Naive thymus-derived CD4-positive, alpha-beta T cell (primary cell): ENCODE data around the gene DGCR6. TPM values are rescaled to one million over a fixed set of nuclear protein-coding genes. Genes with fewer than 3 reads are reported as not detected.
"Not testable (repeated sequence)": the region's sequence is repeated elsewhere in the genome, so short reads cannot be mapped to it uniquely, and the experiment has no call there.

Experiments used
- ATAC-seq: fragments of 150-1000 bp; cut with Tn5 transposase; 2 replicates; pipeline ENCODE4 v1.10.0; 2021; ENCODE audit warnings: mild to moderate bottlenecking, moderate library complexity
- CTCF ChIA-PET: fragments of 350-600 bp; sonication (Branson Sonifier 250); formaldehyde crosslinking; loops from one replicate; lab custom pipeline; 2021; ENCODE audit warnings: antibody characterized with exemption; lab: Charles Lee
- POLR2A ChIA-PET: fragments of 350-600 bp; sonication (Branson Sonifier 250); formaldehyde crosslinking; loops from one replicate; lab custom pipeline; 2021; ENCODE audit warnings: antibody characterized with exemption, inconsistent platforms; lab: Charles Lee
- DNase-seq, 9 donors: peaks; one replicate each; pipeline versions ENCODE4 v3.0.0 to v3.0.0-alpha.2; 2020 to 2022; ENCODE audit warnings: mixed read lengths in 1 of 9
- H3K27ac ChIP-seq: one replicate; pipeline ENCODE4 v1.7.0; 2013; ENCODE audit warnings: mild to moderate bottlenecking, low read depth, low read length, moderate library complexity
- H3K27me3 ChIP-seq, 2 donors: one replicate each; pipeline ENCODE4 v1.7.0; 2013; ENCODE audit warnings: low read length in 2 of 2, mild to moderate bottlenecking in 2 of 2, moderate library complexity in 2 of 2; ENCODE audit not compliant: control insufficient read depth in 2 of 2, insufficient read depth in 2 of 2
- H3K36me3 ChIP-seq, 3 experiments: 1 replicate in 2 of 3; 2 replicates in 1 of 3; pipeline ENCODE4 v1.7.0; 2013; ENCODE audit warnings: low read length in 3 of 3, mild to moderate bottlenecking in 3 of 3, moderate library complexity in 1 of 3; ENCODE audit not compliant: insufficient read depth in 3 of 3, control insufficient read depth in 2 of 3
- H3K4me1 ChIP-seq, 2 donors: one replicate each; pipeline ENCODE4 v1.7.0; 2013; ENCODE audit warnings: low read length in 2 of 2, mild to moderate bottlenecking in 2 of 2, moderate library complexity in 1 of 2; ENCODE audit not compliant: control insufficient read depth in 2 of 2, insufficient read depth in 2 of 2
- H3K4me3 ChIP-seq: 2 replicates; pipeline ENCODE4 v1.7.0; 2013; ENCODE audit warnings: mild to moderate bottlenecking, low read length
- H3K9me3 ChIP-seq, 3 experiments: 1 replicate in 2 of 3; 2 replicates in 1 of 3; pipeline ENCODE4 v1.7.0; 2013; ENCODE audit warnings: low read length in 3 of 3; ENCODE audit not compliant: control insufficient read depth in 2 of 3
- H3K27ac Mint-ChIP-seq, 9 donors: one replicate each; pipeline ENCODE4 v1.8.0; 2020 to 2022; ENCODE audit warnings: mixed read lengths in 9 of 9, mild to moderate bottlenecking in 8 of 9, moderate library complexity in 5 of 9, inconsistent platforms in 2 of 9
- H3K27me3 Mint-ChIP-seq, 5 donors: one replicate each; pipeline ENCODE4 v1.8.0; 2021 to 2022; ENCODE audit warnings: mixed read lengths in 5 of 5, mild to moderate bottlenecking in 1 of 5
- H3K36me3 Mint-ChIP-seq, 5 donors: one replicate each; pipeline ENCODE4 v1.8.0; 2020 to 2022; ENCODE audit warnings: mixed read lengths in 5 of 5, mild to moderate bottlenecking in 3 of 5, inconsistent platforms in 1 of 5
- H3K4me1 Mint-ChIP-seq, 7 donors: one replicate each; pipeline ENCODE4 v1.8.0; 2020 to 2022; ENCODE audit warnings: mixed read lengths in 7 of 7, mild to moderate bottlenecking in 3 of 7, inconsistent platforms in 1 of 7
- H3K4me3 Mint-ChIP-seq, 10 donors: one replicate each; pipeline ENCODE4 v1.8.0; 2020 to 2022; ENCODE audit warnings: mild to moderate bottlenecking in 10 of 10, mixed read lengths in 10 of 10, moderate library complexity in 6 of 10, inconsistent platforms in 2 of 10
- H3K9me3 Mint-ChIP-seq, 11 donors: one replicate each; pipeline ENCODE4 v1.8.0; 2020 to 2022; ENCODE audit warnings: mixed read lengths in 11 of 11, mild to moderate bottlenecking in 4 of 11, inconsistent platforms in 1 of 11, moderate library complexity in 1 of 11
- intact Hi-C, 2 donors: fragments of 100-400 bp; cut with micrococcal nuclease; formaldehyde crosslinking; loops; one replicate each; pipeline ENCODE4 v1.15.1; 2023
- polyA plus RNA-seq, 2 donors: library from polyadenylated mRNA; unstranded; fragments of 300-500 nt; fragmentation: Illumina TruSeq; gene quantifications; one replicate each; pipeline ENCODE4 v1.2.3, GENCODE V29; 2021
- total RNA-seq, 6 experiments: library from RNA in 5 of 6; stranded (reverse) in 5 of 6; gene quantifications; 1 replicate in 5 of 6; 2 replicates in 1 of 6; pipeline ENCODE4 v1.2.3 and lab custom pipeline; 2021 to 2026

DGCR6 gene
- total and polyA plus RNA-seq, 7 experiments from 2014 or later, result 0.37 to 16.2 (median 6.0) TPM

GRCh38 chr22:18914558-18914957, 8.4 kb downstream of the DGCR6 start:
- H3K36me3 Mint-ChIP-seq, H3K27ac ChIP-seq, DNase-seq, CTCF ChIA-PET, H3K9me3 ChIP-seq, H3K27me3 Mint-ChIP-seq, POLR2A ChIA-PET, H3K36me3 ChIP-seq, H3K4me3 Mint-ChIP-seq, H3K4me1 ChIP-seq, H3K27ac Mint-ChIP-seq, intact Hi-C loops, H3K27me3 ChIP-seq, H3K4me3 ChIP-seq, ATAC-seq, H3K9me3 Mint-ChIP-seq, H3K4me1 Mint-ChIP-seq: not testable (repeated sequence)

- H3K4me3 Mint-ChIP-seq, H3K27ac Mint-ChIP-seq, H3K27me3 ChIP-seq, H3K27me3 Mint-ChIP-seq, H3K36me3 ChIP-seq, H3K36me3 Mint-ChIP-seq, H3K4me1 Mint-ChIP-seq, H3K27ac ChIP-seq, H3K9me3 Mint-ChIP-seq, H3K9me3 ChIP-seq, ATAC-seq, DNase-seq, CTCF ChIA-PET, POLR2A ChIA-PET, H3K4me3 ChIP-seq, intact Hi-C loops, H3K4me1 ChIP-seq: not testable (repeated sequence)
These were observed 9.4 kb downstream of the DGCR6 start for GRCh38 chr22:18915550-18915949.

- H3K36me3 Mint-ChIP-seq, H3K27ac ChIP-seq, H3K9me3 ChIP-seq, ATAC-seq, H3K27me3 Mint-ChIP-seq, H3K9me3 Mint-ChIP-seq, CTCF ChIA-PET, DNase-seq, H3K4me1 Mint-ChIP-seq, H3K27me3 ChIP-seq, H3K27ac Mint-ChIP-seq, intact Hi-C loops, POLR2A ChIA-PET, H3K36me3 ChIP-seq, H3K4me3 Mint-ChIP-seq, H3K4me1 ChIP-seq, H3K4me3 ChIP-seq: not testable (repeated sequence)
These were observed 11.7 kb downstream of the DGCR6 start for GRCh38 chr22:18917818-18918217.

GRCh38 chr22:18920257-18920902, 14.3 kb downstream of the DGCR6 start:
- POLR2A ChIA-PET, H3K4me1 ChIP-seq, H3K27me3 ChIP-seq, ATAC-seq, intact Hi-C loops, H3K9me3 ChIP-seq, H3K4me3 Mint-ChIP-seq, H3K27ac Mint-ChIP-seq, DNase-seq, H3K36me3 Mint-ChIP-seq, H3K27ac ChIP-seq, H3K4me3 ChIP-seq, H3K4me1 Mint-ChIP-seq, H3K27me3 Mint-ChIP-seq, H3K36me3 ChIP-seq, CTCF ChIA-PET, H3K9me3 Mint-ChIP-seq: not testable (repeated sequence)

GRCh38 chr22:18925368-18926064, 19.4 kb downstream of the DGCR6 start:
- Mint-ChIP-seq H3K36me3 (no peaks in the 10 kb centered on the region), H3K9me3 (no peaks in the 10 kb centered on the region), H3K4me1 (no peaks in the 10 kb centered on the region), H3K27ac (no peak overlapping the region), H3K4me3 (no peak overlapping the region), H3K27me3 (no peaks in the 10 kb centered on the region)
- intact Hi-C loops, result no loop called here
- DNase-seq (no peak), ATAC-seq (no peak)
- Histone ChIP-seq H3K4me1 (no peaks in the 10 kb centered on the region), H3K27me3 (no peaks in the 10 kb centered on the region), H3K9me3 (no peaks in the 10 kb centered on the region), H3K36me3 (no peaks in the 10 kb centered on the region), H3K27ac (no peak overlapping the region), H3K4me3 (no peak overlapping the region)
- ChIA-PET POLR2A (no interaction called here), CTCF (no interaction called here)

- H3K4me3 ChIP-seq, result no peak overlapping the region
- ChIA-PET POLR2A (no interaction called here), CTCF (no interaction called here)
- ATAC-seq (no peak), DNase-seq (no peak)
- Mint-ChIP-seq H3K9me3 (no peaks in the 10 kb centered on the region), H3K36me3 (no peaks in the 10 kb centered on the region), H3K27me3 (no peaks in the 10 kb centered on the region), H3K4me1 (no peaks in the 10 kb centered on the region), H3K4me3 (no peak overlapping the region), H3K27ac (no peak overlapping the region)
- no peaks in the 10 kb centered on the region for H3K27me3 ChIP-seq
- H3K9me3 ChIP-seq, result no peaks in the 10 kb centered on the region
- intact Hi-C loops, result no loop called here
- no peaks in the 10 kb centered on the region for H3K4me1 ChIP-seq
- H3K27ac ChIP-seq, result no peak overlapping the region
- no peaks in the 10 kb centered on the region for H3K36me3 ChIP-seq
These were observed 20.9 kb downstream of the DGCR6 start for GRCh38 chr22:18927020-18927419.

- no peak overlapping the region for H3K27ac ChIP-seq
- ATAC-seq (no peak), DNase-seq (no peak)
- H3K4me1 ChIP-seq, result no peaks in the 10 kb centered on the region
- Mint-ChIP-seq H3K4me3 (no peak overlapping the region), H3K36me3 (no peaks in the 10 kb centered on the region), H3K4me1 (no peaks in the 10 kb centered on the region), H3K27ac (no peak overlapping the region), H3K27me3 (no peaks in the 10 kb centered on the region), H3K9me3 (no peaks in the 10 kb centered on the region)
- ChIA-PET CTCF (no interaction called here), POLR2A (no interaction called here)
- no peaks in the 10 kb centered on the region for H3K9me3 ChIP-seq
- no peak overlapping the region for H3K4me3 ChIP-seq
- H3K27me3 ChIP-seq, result no peaks in the 10 kb centered on the region
- intact Hi-C loops, result no loop called here
- H3K36me3 ChIP-seq, result no peaks in the 10 kb centered on the region
These were observed 21.5 kb downstream of the DGCR6 start for GRCh38 chr22:18927573-18927972.
